Endothelial cell of umbilical vein (primary cell): ENCODE data around the gene SCN10A. TPM values are rescaled to one million over a fixed set of nuclear protein-coding genes. Genes with fewer than 3 reads are reported as not detected.
A peak's percentile ranks its signal among the peaks of the same experiment; 100 is the strongest.

Experiments
- BruUV-seq: library from RNA; stranded (reverse); fragments of 400-500 nt; replicated peaks from 2 replicates; lab custom pipeline; 2021; lab: Mats Ljungman, UMichigan
- CTCF ChIA-PET: fragments of 300-600, 350-600 bp; sonication (Branson Sonifier 250); formaldehyde crosslinking; loops from one replicate; lab custom pipeline; 2021; ENCODE audit warnings: antibody characterized with exemption, inconsistent platforms; lab: Charles Lee
- POLR2A ChIA-PET: fragments of 300-600, 350-600 bp; sonication (Branson Sonifier 250); formaldehyde crosslinking; loops from one replicate; lab custom pipeline; 2021; ENCODE audit warnings: antibody characterized with exemption, inconsistent platforms; lab: Charles Lee
- DNase-seq: peaks from one replicate; pipeline ENCODE4 v3.0.0-alpha.2; 2011; ENCODE audit warnings: low read depth, low spot score
- FAIRE-seq: peaks from 2 replicates; lab custom pipeline; 2011; peaks lifted over from hg19 to GRCh38; lab: Jason Lieb, UNC
- H2AFZ ChIP-seq: 2 replicates; pipeline ENCODE4 v1.6.0; 2012; ENCODE audit warnings: low read depth, low read length, control low read depth, inconsistent platforms
- H3K27ac ChIP-seq: 2 replicates; pipeline ENCODE4 v1.5.1; 2011; ENCODE audit warnings: low read depth, mild to moderate bottlenecking, control low read depth, low read length, moderate library complexity; ENCODE audit not compliant: insufficient read depth
- H3K27me3 ChIP-seq, 2 experiments: 2 replicates each; pipeline versions ENCODE4 v1.6.0 to v1.6.1; 2011; ENCODE audit warnings: low read length in 2 of 2, mixed read lengths in 1 of 2; ENCODE audit not compliant: control insufficient read depth in 2 of 2, insufficient read depth in 2 of 2
- H3K36me3 ChIP-seq, 2 experiments: 2 replicates in 1 of 2; 3 replicates in 1 of 2; pipeline ENCODE4 v1.5.1; 2011; ENCODE audit warnings: low read length in 2 of 2, mild to moderate bottlenecking in 1 of 2, moderate library complexity in 1 of 2; ENCODE audit not compliant: control insufficient read depth in 2 of 2, insufficient read depth in 2 of 2; ENCODE audit errors: extremely low read depth in 1 of 2
- H3K4me1 ChIP-seq: 3 replicates; pipeline ENCODE4 v1.5.1; 2011; ENCODE audit warnings: mild to moderate bottlenecking, low read length; ENCODE audit not compliant: control insufficient read depth, insufficient read depth; ENCODE audit errors: extremely low read depth
- H3K4me2 ChIP-seq: 2 replicates; pipeline ENCODE4 v1.6.1; 2011; ENCODE audit warnings: low read length, control low read depth, mixed read lengths; ENCODE audit not compliant: insufficient read depth
- H3K4me3 ChIP-seq, 3 experiments: fragments of 200-600 bp in 1 of 3; sonication (generic), shearing (Covaris generic) in 1 of 3; replicated peaks in 1 of 3; 2 replicates each; pipeline ENCODE4 v1.5.1; 2011 to 2016; ENCODE audit warnings: control low read depth in 3 of 3, low read length in 3 of 3, mild to moderate bottlenecking in 2 of 3, inconsistent platforms in 1 of 3, low read depth in 1 of 3, moderate library complexity in 1 of 3; ENCODE audit not compliant: insufficient read depth in 1 of 3
- H3K79me2 ChIP-seq: 2 replicates; pipeline ENCODE4 v1.6.0; 2012; ENCODE audit warnings: low read length, inconsistent platforms; ENCODE audit not compliant: control insufficient read depth, insufficient read depth
- H3K9ac ChIP-seq: replicated peaks from 2 replicates; pipeline ENCODE3; 2011; ENCODE audit warnings: low read length, control low read depth; ENCODE audit not compliant: insufficient read depth; ENCODE audit errors: extremely low read depth
- H3K9me1 ChIP-seq: replicated peaks from 3 replicates; pipeline ENCODE4 v1.6.0; 2011; ENCODE audit warnings: mild to moderate bottlenecking, low read length; ENCODE audit not compliant: control insufficient read depth, insufficient read depth; ENCODE audit errors: extremely low read depth
- H3K9me3 ChIP-seq: replicated peaks from 2 replicates; pipeline ENCODE4 v1.5.1; 2012; ENCODE audit warnings: low read length, inconsistent platforms; ENCODE audit not compliant: control insufficient read depth, insufficient read depth
- H4K20me1 ChIP-seq: replicated peaks from 2 replicates; pipeline ENCODE3; 2011; ENCODE audit warnings: mild to moderate bottlenecking, low read length; ENCODE audit not compliant: control insufficient read depth, insufficient read depth; ENCODE audit errors: extremely low read depth
- EZH2 ChIP-seq: IDR thresholded peaks from 2 replicates; pipeline ENCODE4 v1.6.1; 2012; ENCODE audit warnings: borderline replicate concordance, low read depth, mild to moderate bottlenecking, moderate library complexity, low read length, inconsistent platforms; ENCODE audit not compliant: severe bottlenecking
- FOS ChIP-seq: IDR thresholded peaks from 2 replicates; pipeline ENCODE4 v1.6.1; 2011; ENCODE audit warnings: mild to moderate bottlenecking, low read length, moderate library complexity, borderline replicate concordance; ENCODE audit not compliant: insufficient read depth
- GATA2 ChIP-seq: IDR thresholded peaks from 2 replicates; pipeline ENCODE4 v1.7.0; 2011; ENCODE audit warnings: low read depth, mild to moderate bottlenecking, moderate library complexity, mixed read lengths, low read length; ENCODE audit not compliant: insufficient read length, insufficient read depth
- JUN ChIP-seq: IDR thresholded peaks from 2 replicates; pipeline ENCODE4 v1.6.1; 2011; ENCODE audit warnings: borderline replicate concordance, low read depth; ENCODE audit not compliant: insufficient read length, insufficient read depth
- MYC ChIP-seq: IDR thresholded peaks from one replicate; pipeline ENCODE4 v1.6.1; 2011; ENCODE audit warnings: mild to moderate bottlenecking, low read depth, low read length
- POLR2A ChIP-seq: IDR thresholded peaks from 2 replicates; pipeline ENCODE4 v1.6.1; 2012; ENCODE audit warnings: low read depth, mild to moderate bottlenecking, control low read depth, low read length
- POLR2AphosphoS5 ChIP-seq: IDR thresholded peaks from 2 replicates; pipeline ENCODE4 v1.6.1; 2012; ENCODE audit warnings: low read depth, mild to moderate bottlenecking, control low read depth, low read length, moderate library complexity; ENCODE audit not compliant: insufficient read depth
- dilution Hi-C: fragments of 300-500 bp; cut with MboI; formaldehyde crosslinking; loops from one replicate; pipeline ENCODE4 v1.15.0; 2019; ENCODE audit warnings: low sequenced_read_pairs; ENCODE audit not compliant: extremely low pct_ligation_motif_present
- intact Hi-C: fragments of 100-400 bp; cut with micrococcal nuclease; formaldehyde crosslinking; loops from one replicate; pipeline ENCODE4 v1.10.0; 2022
- polyA plus RNA-seq, 4 experiments: library from polyadenylated mRNA; depleted of rRNA in 3 of 4; stranded (reverse) in 3 of 4; unstranded in 1 of 4; fragments of >200 nt; gene quantifications; 2 replicates each; pipeline versions ENCODE4 v1.2.1 to v1.2.3, GENCODE V29; 2011 to 2012; ENCODE audit warnings: missing spikeins in 1 of 4
- total RNA-seq: library from RNA; stranded (reverse); gene quantifications from 2 replicates; pipeline ENCODE4 v1.2.3, GENCODE V29; 2021
- TF ChIP-seq, protein P1 (sequence below): IDR thresholded peaks from 2 replicates; pipeline ENCODE4 v1.6.1; 2011; ENCODE audit not compliant: insufficient read depth, insufficient read length
- TF ChIP-seq, protein P2 (sequence below), 2 donors: IDR thresholded peaks; 1 replicate in 1 of 2; 2 replicates in 1 of 2; pipeline ENCODE4 v1.5.1; 2011; ENCODE audit warnings: low read length in 2 of 2, mild to moderate bottlenecking in 2 of 2, moderate library complexity in 2 of 2, control low read depth in 1 of 2, inconsistent platforms in 1 of 2, low read depth in 1 of 2; ENCODE audit not compliant: insufficient read depth in 1 of 2; ENCODE audit errors: extremely low read depth in 1 of 2

Gene SCN10A
- total and polyA plus RNA-seq, 2 donors (not counting 3 experiments of a cell fraction or from before 2014, with no cell fraction given): 0.07 TPM; not detected in 1

- no peaks in the 10 kb centered on the region for H3K9me3 ChIP-seq
- H3K36me3 ChIP-seq: no peaks in the 10 kb centered on the region
- no peak overlapping the region for H3K4me2 ChIP-seq
- H4K20me1 ChIP-seq: no peaks in the 10 kb centered on the region
- H3K27ac ChIP-seq: peak overlapping the region; percentile 10
- H3K79me2 ChIP-seq: no peaks in the 10 kb centered on the region
- H3K27me3 ChIP-seq: no peaks in the 10 kb centered on the region
- H3K9me1 ChIP-seq: no peaks in the 10 kb centered on the region
- no peak for DNase-seq
- no peak for FAIRE-seq
- dilution Hi-C loops: no loop called here
- H3K4me1 ChIP-seq: peaks cover 3% of the 10 kb centered on the region
- no TSS peak for BruUV-seq
- no peak for TF ChIP-seq MYC
- no peak for TF ChIP-seq POLR2AphosphoS5
- no peak for TF ChIP-seq JUN
- TF ChIP-seq, protein P1, sequence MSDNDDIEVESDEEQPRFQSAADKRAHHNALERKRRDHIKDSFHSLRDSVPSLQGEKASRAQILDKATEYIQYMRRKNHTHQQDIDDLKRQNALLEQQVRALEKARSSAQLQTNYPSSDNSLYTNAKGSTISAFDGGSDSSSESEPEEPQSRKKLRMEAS: no peak
- no peak for TF ChIP-seq FOS
- no peak for TF ChIP-seq EZH2
- TF ChIP-seq POLR2A: no peak
- no peak for TF ChIP-seq GATA2
- TF ChIP-seq, protein P2, sequence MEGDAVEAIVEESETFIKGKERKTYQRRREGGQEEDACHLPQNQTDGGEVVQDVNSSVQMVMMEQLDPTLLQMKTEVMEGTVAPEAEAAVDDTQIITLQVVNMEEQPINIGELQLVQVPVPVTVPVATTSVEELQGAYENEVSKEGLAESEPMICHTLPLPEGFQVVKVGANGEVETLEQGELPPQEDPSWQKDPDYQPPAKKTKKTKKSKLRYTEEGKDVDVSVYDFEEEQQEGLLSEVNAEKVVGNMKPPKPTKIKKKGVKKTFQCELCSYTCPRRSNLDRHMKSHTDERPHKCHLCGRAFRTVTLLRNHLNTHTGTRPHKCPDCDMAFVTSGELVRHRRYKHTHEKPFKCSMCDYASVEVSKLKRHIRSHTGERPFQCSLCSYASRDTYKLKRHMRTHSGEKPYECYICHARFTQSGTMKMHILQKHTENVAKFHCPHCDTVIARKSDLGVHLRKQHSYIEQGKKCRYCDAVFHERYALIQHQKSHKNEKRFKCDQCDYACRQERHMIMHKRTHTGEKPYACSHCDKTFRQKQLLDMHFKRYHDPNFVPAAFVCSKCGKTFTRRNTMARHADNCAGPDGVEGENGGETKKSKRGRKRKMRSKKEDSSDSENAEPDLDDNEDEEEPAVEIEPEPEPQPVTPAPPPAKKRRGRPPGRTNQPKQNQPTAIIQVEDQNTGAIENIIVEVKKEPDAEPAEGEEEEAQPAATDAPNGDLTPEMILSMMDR (IDR thresholded peaks at IDR 0.05; ENCODE audit: extremely low read depth in 1 of 2, insufficient read depth in 1 of 2, low read depth in 1 of 2, low read length in 2 of 2): no peak
- POLR2A ChIA-PET: interaction anchor here (0.9 kb wide), 1 partner anchor 13 kb away, joined by 3 read pairs; no protein-coding TSS in a partner anchor
- no peak overlapping the region for H2AFZ ChIP-seq
- H3K4me3 ChIP-seq: no peak overlapping the region
- intact Hi-C loops: loop anchor here (2.0 kb wide), 1 partner anchor 81 kb away; no protein-coding TSS in a partner anchor
- CTCF ChIA-PET: interaction anchor here (0.9 to 5.3 kb wide), 21 partner anchors 9 to 292 kb away, joined by 3 to 72 read pairs (median 5); no protein-coding TSS in a partner anchor
- no peak overlapping the region for H3K9ac ChIP-seq
These were observed 76.7 kb downstream of the SCN10A start for GRCh38 chr3:38739396-38739689.
